NCI-H2196 (cell line): ENCODE results near the gene PPIC.

Experiments
- DNase-seq: peaks from one replicate; lab custom pipeline; 2025; ENCODE audit not compliant: unreplicated experiment; lab: John Stamatoyannopoulos, UW

The PPIC gene

GRCh38 chr5:123036391-123037103, at the start of gene PPIC:
PPIC (minus strand) TSS chr5:123036725; CDS start chr5:123036625, 100 bp downstream.
- DNase-seq = peak; percentile 68

DNA sequence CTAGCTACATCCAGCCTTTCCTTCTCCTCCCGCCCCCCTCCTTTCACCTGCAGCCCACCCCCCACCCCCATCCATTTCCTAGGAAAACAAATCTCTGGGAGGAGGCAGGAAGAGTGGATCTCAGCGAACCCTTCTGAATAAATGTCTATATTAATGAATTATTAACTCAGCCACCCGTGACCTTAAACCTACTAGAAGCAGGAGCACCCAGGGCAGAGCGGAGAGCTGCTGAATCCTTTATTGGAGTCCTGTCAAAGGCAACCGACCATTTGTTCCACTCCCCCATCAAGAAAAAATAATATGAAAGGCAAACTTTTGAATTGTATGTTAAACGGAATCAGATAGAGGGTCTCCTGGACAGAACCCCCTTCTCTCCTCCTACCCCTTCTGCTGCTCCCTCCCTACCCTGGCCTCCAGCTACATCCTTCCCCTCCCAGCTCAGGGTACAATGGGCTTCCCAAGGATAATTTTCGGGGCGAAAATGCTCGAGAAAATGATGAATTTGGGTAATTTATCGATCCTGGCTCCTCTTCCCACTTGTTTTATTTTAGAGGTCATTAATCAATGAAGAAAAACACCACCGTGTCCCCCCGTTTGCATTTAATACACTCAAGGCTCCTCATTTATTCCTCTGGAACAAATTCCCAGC, 49.2 kb upstream of the PPIC start:
- DNase-seq = no peak

GRCh38 chr5:123084730-123085605, 48.4 kb upstream of the PPIC start:
- DNase-seq = no peak

GRCh38 chr5:123083298-123083697, 46.8 kb upstream of the PPIC start:
- DNase-seq = no peak

DNA sequence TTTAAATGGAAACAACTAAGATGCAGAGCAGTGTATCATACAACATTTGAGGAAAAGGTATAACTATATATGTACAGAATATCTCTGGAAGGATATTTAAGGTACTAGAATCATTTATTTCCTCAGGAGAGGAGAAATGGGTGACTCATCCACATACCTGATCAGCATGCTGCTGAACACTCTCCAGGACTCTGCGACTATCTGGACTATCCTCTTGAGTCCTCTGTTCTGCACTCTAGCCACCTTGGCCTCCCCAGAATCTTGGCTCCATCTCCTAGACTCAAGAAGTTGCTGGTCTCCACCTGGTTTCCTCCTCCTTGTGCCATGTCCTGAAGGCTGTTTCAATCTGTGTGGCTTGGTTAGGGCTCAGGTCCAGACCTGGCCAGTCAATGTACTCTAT, 43.7 kb upstream of the PPIC start:
- no peak for DNase-seq

DNA sequence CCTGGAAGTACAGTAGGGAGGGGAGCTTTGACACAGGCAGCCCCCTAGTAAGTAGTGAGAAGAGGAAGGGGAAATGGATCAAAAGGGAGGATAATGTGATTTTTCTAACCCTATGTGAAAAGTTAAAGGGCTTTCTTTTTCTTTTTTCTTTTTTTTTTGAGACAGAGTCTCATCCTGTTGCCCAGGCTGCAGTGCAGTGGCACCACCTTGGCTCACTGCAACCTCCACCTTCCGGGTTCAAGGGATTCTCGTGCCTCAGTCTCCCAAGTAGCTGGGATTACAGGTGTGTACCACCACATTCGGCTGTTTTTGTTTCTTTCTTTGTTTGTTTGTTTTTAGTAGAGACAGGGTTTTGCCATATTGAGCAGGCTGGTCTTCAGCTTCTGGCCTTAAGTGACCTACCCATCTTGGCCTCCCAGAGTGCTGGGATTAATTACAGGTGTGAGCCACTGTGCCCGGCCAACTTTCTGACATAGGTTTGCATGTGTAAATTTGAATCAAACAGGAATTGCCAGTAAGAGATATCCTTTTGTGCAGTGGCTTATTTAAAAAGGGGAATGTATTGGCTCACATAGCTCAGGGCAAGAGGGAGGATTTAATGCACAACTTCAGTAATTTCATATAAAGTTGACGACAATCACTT, 39.1 kb upstream of the PPIC start:
- DNase-seq = no peak

- no peak for DNase-seq
Observed at GRCh38 chr5:123068368-123068938, 31.9 kb upstream of the PPIC start.

- no peak for DNase-seq
Observed at GRCh38 chr5:123066016-123066415, 29.5 kb upstream of the PPIC start.

- no peak for DNase-seq
Observed at GRCh38 chr5:123059455-123059854, 22.9 kb upstream of the PPIC start.

- DNase-seq = no peak
Observed at GRCh38 chr5:123051206-123051605, 14.7 kb upstream of the PPIC start.

GRCh38 chr5:123047706-123048105, 11.2 kb upstream of the PPIC start:
- DNase-seq = no peak

- DNase-seq = no peak
Observed at GRCh38 chr5:123046222-123046621, 9.7 kb upstream of the PPIC start.

GRCh38 chr5:123044926-123045617, 8.5 kb upstream of the PPIC start:
- no peak for DNase-seq

DNA sequence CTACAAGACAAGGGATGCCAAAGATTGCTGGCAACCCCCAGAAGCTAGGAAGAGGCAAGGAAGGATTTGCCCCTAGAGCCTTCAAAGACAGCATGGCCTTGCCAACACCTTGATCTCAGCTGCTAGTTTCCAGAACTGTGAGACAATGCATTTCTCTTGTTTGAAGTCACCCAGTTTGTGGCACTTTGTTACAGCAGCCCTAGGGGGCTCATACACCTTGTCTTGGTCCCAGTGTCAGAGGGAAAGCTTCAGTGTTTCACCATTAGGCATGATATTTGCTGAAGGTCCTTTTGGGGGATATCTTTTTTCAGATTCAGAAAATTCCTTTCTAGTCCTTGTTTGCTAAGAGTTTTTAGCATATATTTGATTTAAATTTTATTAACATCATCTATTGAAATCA, 3.1 kb upstream of the PPIC start:
- DNase-seq = no peak

DNA sequence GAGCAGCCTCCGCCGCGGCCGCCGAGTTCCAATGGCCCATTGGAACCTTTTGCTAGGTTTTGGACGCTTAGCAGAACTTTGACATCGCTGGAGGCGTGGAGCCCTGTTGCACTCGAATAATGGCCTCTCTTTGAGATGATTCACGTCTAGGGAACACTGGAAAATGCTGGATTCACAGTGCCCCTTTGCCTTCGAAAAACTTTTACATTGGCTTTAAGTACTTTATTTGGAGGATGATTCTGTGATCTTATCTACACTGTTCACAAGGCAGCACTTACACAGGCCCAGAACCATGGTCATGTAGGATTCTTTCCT, 536 bp upstream of the PPIC start:
- no peak for DNase-seq

DNA sequence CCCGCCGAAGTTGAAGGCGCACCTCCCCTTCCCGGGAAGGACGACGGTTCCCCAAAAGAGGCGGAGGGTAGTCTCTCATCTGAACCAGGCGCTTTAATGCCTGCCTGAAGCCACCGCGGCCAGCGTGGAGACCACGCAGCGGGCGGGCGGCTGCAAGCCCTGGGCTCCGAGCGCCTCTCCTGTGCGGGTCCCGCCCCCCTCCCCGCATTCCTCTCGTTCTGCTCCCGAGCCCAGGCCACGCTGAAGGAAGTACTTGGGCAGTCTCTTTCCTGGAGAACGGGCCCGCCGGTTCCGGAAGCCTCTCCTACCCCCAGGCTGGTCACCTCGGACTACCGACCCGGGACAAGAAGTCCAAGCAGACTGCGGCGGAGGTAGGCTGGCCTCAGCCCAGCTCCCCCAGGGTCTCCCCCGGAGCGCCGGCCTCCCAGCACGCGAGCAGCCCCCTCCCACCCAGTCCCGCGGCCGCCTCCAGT, 571 bp downstream of the PPIC start:
- peak; percentile 19 for DNase-seq

- DNase-seq = peak; percentile 69
Observed at GRCh38 chr5:123035360-123035917, 1.1 kb downstream of the PPIC start.

- peak; percentile 4 for DNase-seq
Observed at GRCh38 chr5:123033157-123033671, 3.3 kb downstream of the PPIC start.

DNA sequence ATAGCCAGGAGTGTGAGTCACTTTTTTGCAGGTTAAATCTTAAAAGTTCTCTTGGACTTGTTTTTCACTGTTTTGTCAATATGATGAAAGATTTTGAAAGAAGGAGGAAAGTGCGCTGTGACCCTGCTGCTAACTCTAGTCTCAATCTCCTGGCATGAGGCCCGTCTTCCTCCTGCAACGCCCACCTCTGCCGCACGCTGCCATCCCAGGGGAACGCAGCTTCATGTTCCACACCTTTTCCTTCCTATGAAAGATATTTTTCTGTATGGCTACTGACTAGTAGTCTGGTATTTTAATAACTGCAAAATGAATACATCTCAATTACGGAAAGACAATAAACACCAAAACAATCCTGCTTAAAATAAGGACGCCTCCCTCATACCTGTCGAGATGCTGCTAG, 8.3 kb downstream of the PPIC start:
- no peak for DNase-seq

- DNase-seq = no peak
Observed at GRCh38 chr5:123014689-123015088, 21.8 kb downstream of the PPIC start.
